Common myeloid progenitor, CD34-positive (primary cell): ENCODE data around the gene APPL2.

Experiments
- CTCF ChIA-PET: fragments of 350-600 bp; sonication (Branson Sonifier 250); formaldehyde crosslinking; loops from one replicate; lab custom pipeline; 2021; ENCODE audit warnings: antibody characterized with exemption; lab: Charles Lee
- POLR2A ChIA-PET: fragments of 350-600 bp; sonication (Branson Sonifier 250); formaldehyde crosslinking; loops from one replicate; lab custom pipeline; 2021; ENCODE audit warnings: antibody characterized with exemption; lab: Charles Lee
- DNase-seq, 3 donors: peaks; one replicate each; pipeline versions ENCODE4 v3.0.0 to v3.0.0-alpha.2; 2013
- H3K27ac ChIP-seq, 2 experiments: 1 replicate in 1 of 2; 2 replicates in 1 of 2; pipeline ENCODE4 v1.7.0; 2013; ENCODE audit warnings: inconsistent platforms in 2 of 2, low read length in 2 of 2, mild to moderate bottlenecking in 2 of 2, low read depth in 1 of 2, moderate library complexity in 1 of 2; ENCODE audit not compliant: severe bottlenecking in 2 of 2, insufficient read depth in 1 of 2, poor library complexity in 1 of 2
- H3K27me3 ChIP-seq, 5 experiments: replicated peaks in 2 of 5; 1 replicate in 3 of 5; 2 replicates in 2 of 5; pipeline versions ENCODE4 v1.6.1 to v1.7.0; 2013; ENCODE audit warnings: low read length in 4 of 5, mild to moderate bottlenecking in 2 of 5, moderate library complexity in 2 of 5, inconsistent platforms in 1 of 5; ENCODE audit not compliant: insufficient read depth in 5 of 5, control insufficient read depth in 4 of 5
- H3K36me3 ChIP-seq, 4 experiments: 1 replicate in 2 of 4; 2 replicates in 2 of 4; pipeline versions ENCODE4 v1.6.1 to v1.7.0; 2013; ENCODE audit warnings: low read length in 3 of 4, control low read depth in 1 of 4, mild to moderate bottlenecking in 1 of 4; ENCODE audit not compliant: control insufficient read depth in 4 of 4, insufficient read depth in 4 of 4
- H3K4me1 ChIP-seq, 4 experiments: 1 replicate in 3 of 4; 2 replicates in 1 of 4; pipeline versions ENCODE4 v1.6.1 to v1.7.1; 2013; ENCODE audit warnings: low read length in 3 of 4, mild to moderate bottlenecking in 3 of 4, control low read depth in 1 of 4, inconsistent platforms in 1 of 4, moderate library complexity in 1 of 4; ENCODE audit not compliant: control insufficient read depth in 4 of 4, insufficient read depth in 4 of 4; ENCODE audit errors: control extremely low read depth in 1 of 4
- H3K4me3 ChIP-seq, 7 experiments: 1 replicate in 4 of 7; 2 replicates in 3 of 7; pipeline versions ENCODE4 v1.5.1 to v1.7.0; 2013; ENCODE audit warnings: mild to moderate bottlenecking in 7 of 7, low read length in 6 of 7, moderate library complexity in 6 of 7, inconsistent platforms in 2 of 7, low read depth in 2 of 7, control low read depth in 1 of 7; ENCODE audit not compliant: insufficient read depth in 4 of 7, control insufficient read depth in 1 of 7; ENCODE audit errors: extremely low read depth in 1 of 7
- H3K9me3 ChIP-seq, 5 experiments: 1 replicate in 4 of 5; 2 replicates in 1 of 5; pipeline versions ENCODE4 v1.6.1 to v1.7.1; 2013; ENCODE audit warnings: low read length in 4 of 5, mild to moderate bottlenecking in 2 of 5, inconsistent platforms in 1 of 5, low read depth in 1 of 5, moderate library complexity in 1 of 5; ENCODE audit not compliant: control insufficient read depth in 4 of 5, insufficient read depth in 2 of 5; ENCODE audit errors: control extremely low read depth in 1 of 5
- WGBS: methylation state at CpG from one replicate; pipeline ENCODE4 v1.1.5; 2013; ENCODE audit not compliant: insufficient coverage; 5-methylcytosine and 5-hydroxymethylcytosine counted together

Gene APPL2

GRCh38 chr12:105201299-105201698 lies 34.7 kb downstream of the APPL2 start:
- ChIA-PET CTCF (interaction anchor here (1.9 kb wide), 1 partner anchor 183 kb away, joined by 5 read pairs; no protein-coding TSS in a partner anchor), POLR2A (no interaction called here)
- H3K27ac ChIP-seq: no peak overlapping the region
- WGBS: 93% methylated on average over 6 of the region's 7 CpGs
- peaks cover 17 to 77% (median 50%) of the 10 kb centered on the region in 4 experiments for H3K36me3 ChIP-seq
- no peaks in the 10 kb centered on the region for H3K9me3 ChIP-seq
- no peaks in the 10 kb centered on the region for H3K27me3 ChIP-seq
- H3K4me3 ChIP-seq: no peak overlapping the region
- peaks cover 0 to 2% (median 0%) of the 10 kb centered on the region in 4 experiments for H3K4me1 ChIP-seq
- DNase-seq: no peak

- Histone ChIP-seq H3K27me3 (no peaks in the 10 kb centered on the region), H3K4me1 (peaks cover 0 to 2% (median 0%) of the 10 kb centered on the region in 4 experiments), H3K4me3 (no peak overlapping the region), H3K36me3 (peaks cover 17 to 73% (median 49%) of the 10 kb centered on the region in 4 experiments), H3K9me3 (no peaks in the 10 kb centered on the region), H3K27ac (no peak overlapping the region)
- no peak for DNase-seq
- CTCF ChIA-PET: interaction anchor here (1.0 to 1.9 kb wide), 2 partner anchors 20 to 184 kb away, joined by 3 to 5 read pairs; no protein-coding TSS in a partner anchor
- WGBS: 100% methylated on average over 3 of the region's 4 CpGs
- POLR2A ChIA-PET: interaction anchor here (0.7 kb wide), 1 partner anchor 88 kb away, joined by 3 read pairs; no protein-coding TSS in a partner anchor
Observed at GRCh38 chr12:105200385-105200784, 35.6 kb downstream of the APPL2 start.

- H3K27me3 ChIP-seq: no peaks in the 10 kb centered on the region
- ChIA-PET CTCF (interaction anchor here (0.6 to 1.2 kb wide), 3 partner anchors 13 to 43 kb away, joined by 3 read pairs; no protein-coding TSS in a partner anchor), POLR2A (no interaction called here)
- H3K27ac ChIP-seq: no peak overlapping the region
- DNase-seq: no peak
- peaks cover 0 to 2% (median 0%) of the 10 kb centered on the region in 4 experiments for H3K4me1 ChIP-seq
- peaks cover 14 to 70% (median 41%) of the 10 kb centered on the region in 4 experiments for H3K36me3 ChIP-seq
- H3K4me3 ChIP-seq: no peak overlapping the region
- no peaks in the 10 kb centered on the region for H3K9me3 ChIP-seq
- WGBS: 79% methylated on average over 6 of the region's 6 CpGs
Observed at GRCh38 chr12:105198961-105199360, 37.0 kb downstream of the APPL2 start.

- CTCF ChIA-PET: no interaction called here
- no peaks in the 10 kb centered on the region for H3K9me3 ChIP-seq
- 100% methylated on average over 3 of the region's 6 CpGs for WGBS
Observed at GRCh38 chr12:105196090-105196489, 39.9 kb downstream of the APPL2 start.

GRCh38 chr12:105194947-105195346 lies 41.0 kb downstream of the APPL2 start:
- Histone ChIP-seq H3K27ac (no peak overlapping the region), H3K4me1 (peaks cover 0 to 2% (median 0%) of the 10 kb centered on the region in 4 experiments), H3K4me3 (no peak overlapping the region), H3K36me3 (peaks cover 11 to 77% (median 51%) of the 10 kb centered on the region in 4 experiments), H3K9me3 (no peaks in the 10 kb centered on the region), H3K27me3 (no peaks in the 10 kb centered on the region)
- 98% methylated on average over 6 of the region's 6 CpGs for WGBS
- DNase-seq: no peak
- CTCF ChIA-PET: no interaction called here
- POLR2A ChIA-PET: no interaction called here

More at GRCh38 chr12:105196090-105196489, 39.9 kb downstream of the APPL2 start:
- Histone ChIP-seq H3K4me1 (peaks cover 0 to 2% (median 0%) of the 10 kb centered on the region in 4 experiments), H3K36me3 (peaks cover 13 to 73% (median 49%) of the 10 kb centered on the region in 4 experiments), H3K27me3 (no peaks in the 10 kb centered on the region), H3K4me3 (no peak overlapping the region), H3K27ac (no peak overlapping the region)
- no peak for DNase-seq
- POLR2A ChIA-PET: no interaction called here

- Histone ChIP-seq H3K36me3 (peaks cover 15 to 84% (median 59%) of the 10 kb centered on the region in 4 experiments), H3K27me3 (no peaks in the 10 kb centered on the region), H3K27ac (no peak overlapping the region), H3K4me1 (no peaks in the 10 kb centered on the region), H3K4me3 (no peak overlapping the region), H3K9me3 (no peaks in the 10 kb centered on the region)
- DNase-seq: no peak
- 100% methylated on average over 1 of the region's 1 CpG for WGBS
- CTCF ChIA-PET: no interaction called here
- POLR2A ChIA-PET: no interaction called here
Observed at GRCh38 chr12:105192624-105193225, 43.2 kb downstream of the APPL2 start.

- Histone ChIP-seq H3K27me3 (no peaks in the 10 kb centered on the region), H3K9me3 (no peaks in the 10 kb centered on the region), H3K27ac (no peak overlapping the region), H3K4me1 (no peaks in the 10 kb centered on the region), H3K4me3 (no peak overlapping the region), H3K36me3 (peaks cover 10 to 79% (median 56%) of the 10 kb centered on the region in 4 experiments)
- WGBS: 98% methylated on average over 6 of the region's 6 CpGs
- CTCF ChIA-PET: interaction anchor here (1.3 to 1.5 kb wide), 2 partner anchors 21 to 55 kb away, joined by 3 to 4 read pairs; no protein-coding TSS in a partner anchor
- DNase-seq: no peak
- POLR2A ChIA-PET: no interaction called here
Observed at GRCh38 chr12:105190530-105190929, 45.4 kb downstream of the APPL2 start.
